ENCODE results near the gene BIVM.

The BIVM gene

DNA sequence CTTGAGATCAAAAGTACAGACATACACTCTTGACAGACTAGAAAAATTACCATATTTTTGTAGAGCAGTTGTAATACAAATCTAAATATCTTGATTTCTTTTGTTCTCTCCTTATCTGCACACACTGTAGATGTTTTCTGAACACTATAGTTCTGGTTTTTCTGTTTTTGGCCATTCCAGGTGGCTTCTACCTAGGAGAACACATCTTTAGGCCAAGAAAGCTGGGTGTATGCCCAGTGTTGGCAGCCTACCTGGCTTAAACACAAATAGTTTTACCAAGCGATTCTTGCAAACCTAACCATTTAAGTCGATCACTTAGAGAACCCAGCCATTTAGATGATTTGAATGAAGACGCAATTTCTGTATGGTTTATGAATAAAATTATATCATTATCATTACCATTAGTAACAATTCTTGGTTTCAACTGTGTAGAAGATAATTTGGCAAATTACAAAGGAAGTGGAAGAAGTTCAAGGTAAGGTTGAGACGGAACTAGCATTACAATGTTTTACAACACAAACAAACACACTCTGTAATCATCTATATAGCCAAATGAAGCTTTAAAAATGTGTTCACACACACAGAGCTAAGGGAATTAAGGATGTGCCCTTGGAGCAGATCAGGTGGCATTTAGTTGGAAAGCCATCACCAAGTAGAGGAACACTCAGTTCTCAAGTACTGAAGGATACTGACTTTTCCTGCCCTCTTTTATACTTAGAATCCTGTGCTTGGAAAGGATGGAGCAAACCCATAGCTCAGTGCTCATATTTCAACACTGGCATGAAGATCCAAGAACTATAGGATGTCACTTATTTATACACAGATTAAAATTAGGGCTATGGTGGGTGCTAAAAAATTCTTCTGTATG is 83.1 kb downstream of the BIVM start:
- H3K4me3 ChIP-seq (ENCODE audit: control insufficient read depth, low read depth, low read length): no peak overlapping the region
- TF ChIP-seq, protein P1, sequence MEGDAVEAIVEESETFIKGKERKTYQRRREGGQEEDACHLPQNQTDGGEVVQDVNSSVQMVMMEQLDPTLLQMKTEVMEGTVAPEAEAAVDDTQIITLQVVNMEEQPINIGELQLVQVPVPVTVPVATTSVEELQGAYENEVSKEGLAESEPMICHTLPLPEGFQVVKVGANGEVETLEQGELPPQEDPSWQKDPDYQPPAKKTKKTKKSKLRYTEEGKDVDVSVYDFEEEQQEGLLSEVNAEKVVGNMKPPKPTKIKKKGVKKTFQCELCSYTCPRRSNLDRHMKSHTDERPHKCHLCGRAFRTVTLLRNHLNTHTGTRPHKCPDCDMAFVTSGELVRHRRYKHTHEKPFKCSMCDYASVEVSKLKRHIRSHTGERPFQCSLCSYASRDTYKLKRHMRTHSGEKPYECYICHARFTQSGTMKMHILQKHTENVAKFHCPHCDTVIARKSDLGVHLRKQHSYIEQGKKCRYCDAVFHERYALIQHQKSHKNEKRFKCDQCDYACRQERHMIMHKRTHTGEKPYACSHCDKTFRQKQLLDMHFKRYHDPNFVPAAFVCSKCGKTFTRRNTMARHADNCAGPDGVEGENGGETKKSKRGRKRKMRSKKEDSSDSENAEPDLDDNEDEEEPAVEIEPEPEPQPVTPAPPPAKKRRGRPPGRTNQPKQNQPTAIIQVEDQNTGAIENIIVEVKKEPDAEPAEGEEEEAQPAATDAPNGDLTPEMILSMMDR (IDR thresholded peaks at IDR 0.05; ENCODE audit: control insufficient read depth, insufficient read depth, low read depth, low read length, missing control alignments): no peak
- DNase-seq (ENCODE audit: low read depth): no peak
